H54 (cell line): Measurements from ENCODE around the gene NCAPG2.

Experiments
- DNase-seq: peaks from one replicate; pipeline ENCODE4 v3.0.0; 2011; ENCODE audit warnings: low spot score, mixed read lengths; ENCODE audit not compliant: insufficient read length
- FAIRE-seq: peaks from 3 replicates; lab custom pipeline; 2011; peaks lifted over from hg19 to GRCh38; lab: Jason Lieb, UNC
- POLR2A ChIP-seq: IDR thresholded peaks from 2 replicates; pipeline ENCODE4 v1.6.1; 2011; ENCODE audit warnings: low read depth, mild to moderate bottlenecking, low read length

Gene NCAPG2

DNA sequence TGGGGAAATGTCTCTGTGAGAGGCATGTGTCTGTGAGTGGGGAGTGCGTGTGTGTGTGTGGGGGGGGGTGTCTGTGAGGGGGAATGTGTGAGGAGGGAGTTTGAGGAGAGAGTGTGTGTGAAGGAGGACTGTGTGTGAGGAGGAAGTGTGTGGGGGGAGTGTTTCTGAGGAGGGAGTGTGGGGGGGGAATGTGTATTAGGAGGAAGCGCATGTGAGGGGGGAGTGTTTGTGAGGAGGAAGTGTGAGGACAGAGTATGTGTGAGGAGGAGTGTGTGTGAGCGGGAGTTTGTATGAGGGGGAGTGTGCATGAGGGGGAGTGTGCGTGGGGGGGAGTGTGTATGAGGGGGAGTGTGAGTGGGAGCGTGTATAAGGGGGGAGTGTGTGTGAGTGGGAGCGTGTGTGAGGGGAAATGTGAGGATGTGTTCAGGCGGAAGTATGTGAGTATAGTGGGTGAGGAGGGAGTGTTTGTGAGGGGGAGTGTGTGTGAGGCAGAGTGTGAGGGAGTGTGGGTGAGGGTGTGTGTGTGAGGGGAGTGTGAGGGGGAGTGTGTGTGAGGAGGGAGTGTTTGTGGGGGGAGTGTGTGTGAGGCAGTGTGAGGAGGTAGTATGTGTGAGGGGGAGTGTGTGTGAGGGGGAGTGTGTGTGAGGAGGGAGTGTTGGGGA lies 95.2 kb downstream of the NCAPG2 start:
- FAIRE-seq (no peak), DNase-seq (no peak)
- no peak for TF ChIP-seq POLR2A

DNA sequence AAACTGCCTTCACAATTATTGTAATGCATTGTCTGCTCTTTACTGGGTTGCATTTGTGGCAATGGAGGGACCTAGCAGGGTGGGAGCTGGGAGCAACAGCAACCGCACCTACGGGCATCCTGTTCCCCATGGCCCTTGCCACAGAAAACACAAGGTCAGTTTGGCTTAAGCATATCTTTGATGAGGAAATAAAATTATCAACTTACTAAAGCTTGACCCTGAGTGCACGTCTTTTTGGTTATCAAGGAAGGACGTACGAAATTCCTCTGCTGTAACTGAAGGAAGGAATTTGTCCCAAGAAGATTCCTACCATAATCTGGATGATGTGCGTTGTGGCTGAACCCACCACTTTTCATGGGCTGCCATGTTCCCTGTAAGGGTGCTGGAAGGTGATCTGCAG lies 97.0 kb downstream of the NCAPG2 start:
- no peak for FAIRE-seq
- no peak for TF ChIP-seq POLR2A
- no peak for DNase-seq

DNA sequence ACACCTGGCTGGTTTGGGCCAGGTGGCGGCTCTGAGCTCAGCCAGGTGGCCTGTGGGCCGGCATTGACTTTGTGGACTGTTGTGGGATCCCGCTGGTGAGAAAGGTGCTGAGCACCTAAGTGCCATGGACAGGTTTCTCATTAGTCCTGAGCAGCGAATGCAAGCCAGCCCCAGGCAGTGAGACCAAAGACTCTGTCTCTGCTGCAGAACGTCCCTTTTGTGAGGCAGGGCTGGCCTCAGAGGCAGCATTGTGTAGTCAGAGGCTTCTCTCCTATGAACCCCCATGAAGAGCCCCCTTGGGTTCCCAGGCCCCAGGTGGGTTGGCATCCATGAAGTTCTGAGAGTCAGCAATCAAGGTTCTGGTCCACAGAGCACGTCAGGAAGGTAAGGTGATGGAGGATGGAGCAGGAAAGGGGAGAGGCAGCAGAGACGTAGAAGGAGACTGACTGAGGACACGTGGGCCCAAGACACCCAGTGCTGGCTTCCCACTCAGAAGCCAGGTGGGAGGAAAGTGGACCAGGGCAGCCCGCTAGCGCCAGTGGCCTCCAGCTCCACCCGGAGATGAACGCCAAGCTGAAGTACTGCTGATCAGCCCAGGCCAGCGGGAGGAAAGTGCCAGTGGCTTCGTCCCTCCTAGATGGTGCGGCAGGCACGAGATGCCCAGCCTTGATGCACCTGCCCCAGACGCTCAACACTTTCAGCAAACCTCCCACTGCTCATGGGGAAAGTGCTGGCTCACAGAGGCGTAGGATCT lies 97.8 kb downstream of the NCAPG2 start:
- DNase-seq: no peak
- FAIRE-seq: no peak
- TF ChIP-seq POLR2A: no peak

DNA sequence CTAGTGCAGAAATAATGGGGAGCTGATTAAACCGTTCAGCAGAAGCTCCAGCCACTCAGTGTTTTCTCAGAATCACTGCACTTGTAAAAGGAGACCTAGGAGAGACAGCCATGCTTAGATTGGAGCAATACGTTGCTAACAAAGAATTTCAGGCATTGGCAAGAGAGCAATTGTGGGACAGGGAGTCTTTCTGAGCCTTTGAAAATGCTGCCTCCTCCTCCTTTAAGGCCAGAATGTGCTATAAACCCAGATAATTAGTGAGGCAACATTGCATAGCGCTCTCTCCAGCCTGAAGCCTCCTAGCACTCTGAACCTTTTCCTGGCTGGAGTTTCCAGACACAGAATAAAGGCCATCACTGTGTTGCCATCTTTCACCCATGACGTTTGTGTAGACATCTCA lies 98.5 kb downstream of the NCAPG2 start:
- DNase-seq: no peak
- FAIRE-seq: no peak
- no peak for TF ChIP-seq POLR2A

DNA sequence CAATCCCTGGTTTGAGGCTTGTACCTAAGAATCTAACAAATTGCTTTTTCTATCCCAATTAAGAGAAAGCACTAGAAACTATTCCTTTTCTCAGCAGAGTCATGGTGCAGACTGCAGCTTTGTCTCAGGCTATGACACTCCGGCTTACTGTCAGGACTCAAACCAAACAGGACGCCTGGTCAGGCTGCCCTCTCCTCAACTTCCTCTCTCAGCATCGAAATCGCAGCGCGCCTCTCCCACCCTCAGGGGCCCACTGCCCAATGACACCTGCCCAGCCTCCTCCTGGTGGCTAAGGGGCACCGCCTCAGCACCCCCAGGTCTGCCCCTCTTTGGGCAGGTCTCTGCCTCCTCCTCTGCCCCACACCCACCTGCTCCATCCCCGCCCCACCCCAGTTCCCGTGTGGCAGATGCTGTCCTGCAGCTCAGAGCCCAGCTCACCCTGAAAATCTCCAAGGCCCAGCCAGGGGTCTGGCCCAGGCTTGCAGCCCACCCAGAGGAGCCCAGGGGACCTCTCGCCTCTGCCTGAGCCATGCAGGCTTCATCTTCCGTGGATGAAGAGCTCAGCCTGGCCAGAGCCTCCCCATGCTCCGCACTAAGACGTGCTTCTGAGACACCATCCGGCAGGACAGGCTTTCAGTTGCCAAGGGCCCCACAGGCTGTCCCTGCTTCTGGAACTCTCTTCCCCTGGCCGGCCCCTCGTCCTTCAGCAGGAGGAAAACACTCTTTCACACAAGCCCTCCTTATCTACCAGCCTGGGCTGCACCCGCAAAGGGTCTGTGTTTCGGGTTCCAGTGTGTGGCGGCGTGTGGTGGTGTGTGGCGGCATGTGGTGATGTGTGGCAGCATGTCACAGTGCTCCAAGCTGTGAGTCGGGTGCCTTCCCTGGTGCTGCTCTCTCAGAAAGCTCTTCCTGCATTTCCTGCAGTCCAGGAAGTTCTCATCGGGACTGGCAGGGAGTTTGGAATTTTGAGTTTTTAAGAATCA lies 100.5 kb downstream of the NCAPG2 start:
- FAIRE-seq: no peak
- DNase-seq: no peak

GRCh38 chr7:158602905-158603772 lies 101.5 kb downstream of the NCAPG2 start:
- DNase-seq: no peak
- no peak for TF ChIP-seq POLR2A
- FAIRE-seq: no peak

More for the DNA sequence above, 100.5 kb downstream of the NCAPG2 start:
- no peak for TF ChIP-seq POLR2A

GRCh38 chr7:158602041-158602440 lies 102.6 kb downstream of the NCAPG2 start:
- DNase-seq (no peak), FAIRE-seq (no peak)
- TF ChIP-seq POLR2A: no peak

- FAIRE-seq (no peak), DNase-seq (no peak)
- no peak for TF ChIP-seq POLR2A
Measured at GRCh38 chr7:158601090-158601489, 103.5 kb downstream of the NCAPG2 start.

GRCh38 chr7:158596745-158597144 lies 107.9 kb downstream of the NCAPG2 start:
- FAIRE-seq (no peak), DNase-seq (no peak)
- TF ChIP-seq POLR2A: no peak

- DNase-seq: no peak
- TF ChIP-seq POLR2A: no peak
- FAIRE-seq: no peak
Measured at GRCh38 chr7:158596309-158596708, 108.3 kb downstream of the NCAPG2 start.

- TF ChIP-seq POLR2A: no peak
- peak; percentile 91 for FAIRE-seq
- no peak for DNase-seq
Measured at GRCh38 chr7:158595068-158595467, 109.5 kb downstream of the NCAPG2 start.

GRCh38 chr7:158592541-158592940 lies 112.1 kb downstream of the NCAPG2 start:
- no peak for TF ChIP-seq POLR2A
- DNase-seq: no peak
- FAIRE-seq: no peak

DNA sequence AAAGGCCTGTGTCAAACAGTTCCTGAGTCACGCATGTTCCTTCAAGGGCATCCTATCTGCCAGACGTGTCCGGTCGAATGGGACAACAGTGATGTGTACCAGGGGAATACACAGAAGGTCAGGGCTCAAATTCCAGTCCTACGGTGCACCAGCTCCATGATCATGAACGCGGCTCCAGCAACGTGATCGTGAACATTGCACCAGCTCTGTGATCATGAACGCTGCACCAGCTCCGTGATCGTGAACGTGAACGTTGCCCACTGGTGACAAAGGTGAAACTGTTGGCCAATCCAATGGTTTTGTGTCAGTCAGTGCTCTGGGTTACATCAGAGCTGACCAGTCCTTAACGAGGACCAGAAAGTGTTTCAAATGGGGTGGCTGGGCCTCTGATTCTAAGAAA lies 112.7 kb downstream of the NCAPG2 start:
- no peak for DNase-seq
- no peak for FAIRE-seq
- TF ChIP-seq POLR2A: no peak
